ENCODE results near the gene SPRR2E.

- no peak for TF ChIP-seq EZH2phosphoT487 (IDR thresholded peaks at IDR 0.05; ENCODE audit: borderline replicate concordance, low read depth)
- TF ChIP-seq RFX5 (IDR thresholded peaks at IDR 0.05; ENCODE audit: low read length): no peak
- TF ChIP-seq, protein P1, sequence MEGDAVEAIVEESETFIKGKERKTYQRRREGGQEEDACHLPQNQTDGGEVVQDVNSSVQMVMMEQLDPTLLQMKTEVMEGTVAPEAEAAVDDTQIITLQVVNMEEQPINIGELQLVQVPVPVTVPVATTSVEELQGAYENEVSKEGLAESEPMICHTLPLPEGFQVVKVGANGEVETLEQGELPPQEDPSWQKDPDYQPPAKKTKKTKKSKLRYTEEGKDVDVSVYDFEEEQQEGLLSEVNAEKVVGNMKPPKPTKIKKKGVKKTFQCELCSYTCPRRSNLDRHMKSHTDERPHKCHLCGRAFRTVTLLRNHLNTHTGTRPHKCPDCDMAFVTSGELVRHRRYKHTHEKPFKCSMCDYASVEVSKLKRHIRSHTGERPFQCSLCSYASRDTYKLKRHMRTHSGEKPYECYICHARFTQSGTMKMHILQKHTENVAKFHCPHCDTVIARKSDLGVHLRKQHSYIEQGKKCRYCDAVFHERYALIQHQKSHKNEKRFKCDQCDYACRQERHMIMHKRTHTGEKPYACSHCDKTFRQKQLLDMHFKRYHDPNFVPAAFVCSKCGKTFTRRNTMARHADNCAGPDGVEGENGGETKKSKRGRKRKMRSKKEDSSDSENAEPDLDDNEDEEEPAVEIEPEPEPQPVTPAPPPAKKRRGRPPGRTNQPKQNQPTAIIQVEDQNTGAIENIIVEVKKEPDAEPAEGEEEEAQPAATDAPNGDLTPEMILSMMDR (IDR thresholded peaks at IDR 0.05): no peak
- no peak for TF ChIP-seq FOXM1 (IDR thresholded peaks at IDR 0.05; ENCODE audit: low read depth)
- no peak for TF ChIP-seq TEAD4 (IDR thresholded peaks at IDR 0.05; ENCODE audit: borderline replicate concordance, insufficient read depth)
- TF ChIP-seq, protein P2, sequence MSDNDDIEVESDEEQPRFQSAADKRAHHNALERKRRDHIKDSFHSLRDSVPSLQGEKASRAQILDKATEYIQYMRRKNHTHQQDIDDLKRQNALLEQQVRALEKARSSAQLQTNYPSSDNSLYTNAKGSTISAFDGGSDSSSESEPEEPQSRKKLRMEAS (IDR thresholded peaks at IDR 0.05; ENCODE audit: low read depth): no peak
- TF ChIP-seq TCF12 (IDR thresholded peaks at IDR 0.05): no peak
- no peak for TF ChIP-seq POLR2AphosphoS5 (IDR thresholded peaks at IDR 0.05; ENCODE audit: low read depth, low read length)
- no peak for TF ChIP-seq GATA2 (CRISPR knock-in tag; IDR thresholded peaks at IDR 0.05)
Measured at GRCh38 chr1:153100245-153100644, 5.9 kb upstream of the SPRR2E start.

Data from SK-N-SH (cell line).